ENCODE data around the gene SCN10A. TPM values are rescaled to one million over a fixed set of nuclear protein-coding genes. Genes with fewer than 3 reads are reported as not detected.

The SCN10A gene
- polyA plus RNA-seq, 1 of the 3 experiments (the other 2 are of a cell fraction): not detected

GRCh38 chr3:38811822-38812221, 4.2 kb downstream of the SCN10A start:
- H3K36me3 ChIP-seq (replicated peaks in 1 of 2; ENCODE audit: control insufficient read depth in 1 of 2, insufficient read depth in 2 of 2, low read length in 1 of 2): no peaks in the 10 kb centered on the region
- H3K27ac ChIP-seq (ENCODE audit: low read depth in 2 of 2, low read length in 1 of 2): no peak overlapping the region
- no peaks in the 10 kb centered on the region for H3K9me3 ChIP-seq
- H3K4me3 ChIP-seq (ENCODE audit: low read depth in 2 of 2, low read length in 1 of 2): no peak overlapping the region
- no peak for DNase-seq
- WGBS (ENCODE audit: low lambda C conversion rate): 70% methylated on average over 5 of the region's 5 CpGs
- CTCF ChIA-PET: interaction anchor here (1.2 kb wide), 1 partner anchor 12 kb away, joined by 3 read pairs; no protein-coding TSS in a partner anchor
- no peaks in the 10 kb centered on the region for H3K79me2 ChIP-seq (ENCODE audit: insufficient read depth)
- no peak overlapping the region for H3K9ac ChIP-seq
- TF ChIP-seq RAD21 (IDR thresholded peaks at IDR 0.05; ENCODE audit: low read length) (no peak), MAX (IDR thresholded peaks at IDR 0.05; ENCODE audit: low read depth) (no peak), ELF1 (IDR thresholded peaks at IDR 0.05) (no peak), FOSL2 (IDR thresholded peaks at IDR 0.05; ENCODE audit: borderline replicate concordance, low read depth) (no peak), IRF3 (IDR thresholded peaks at IDR 0.05; ENCODE audit: low read depth, low read length) (no peak), YY1 (IDR thresholded peaks at IDR 0.05; ENCODE audit: low read depth) (no peak), USF2 (IDR thresholded peaks at IDR 0.05; ENCODE audit: borderline replicate concordance, low read depth, low read length) (no peak), MEF2A (IDR thresholded peaks at IDR 0.05; ENCODE audit: borderline replicate concordance, low read depth) (no peak), GATA2 (CRISPR knock-in tag; IDR thresholded peaks at IDR 0.05) (no peak), NRF1 (IDR thresholded peaks at IDR 0.05; ENCODE audit: low read depth, low read length) (no peak), REST (IDR thresholded peaks at IDR 0.05; ENCODE audit: low read depth, low read length) (no peak), SMC3 (IDR thresholded peaks at IDR 0.05; ENCODE audit: low read depth, low read length) (no peak), POLR2AphosphoS5 (IDR thresholded peaks at IDR 0.05; ENCODE audit: low read depth, low read length) (no peak), RCOR1 (IDR thresholded peaks at IDR 0.05; ENCODE audit: low read length) (no peak), JUND (IDR thresholded peaks at IDR 0.05) (no peak), RFX5 (IDR thresholded peaks at IDR 0.05; ENCODE audit: low read length) (no peak), EZH2phosphoT487 (IDR thresholded peaks at IDR 0.05; ENCODE audit: borderline replicate concordance, low read depth) (no peak)
- no peak overlapping the region for H3K4me2 ChIP-seq
- H2AFZ ChIP-seq (ENCODE audit: low read depth): no peak overlapping the region
- H3K9me2 ChIP-seq: no peaks in the 10 kb centered on the region
- POLR2A ChIA-PET: no interaction called here
- H3K4me1 ChIP-seq (ENCODE audit: control insufficient read depth in 1 of 2, insufficient read depth in 2 of 2, low read depth in 1 of 2, low read length in 1 of 2): no peaks in the 10 kb centered on the region
- no peaks in the 10 kb centered on the region for H3F3A ChIP-seq (replicated peaks; ENCODE audit: insufficient read depth)
- H3K27me3 ChIP-seq (ENCODE audit: insufficient read depth): no peaks in the 10 kb centered on the region
- H4K20me1 ChIP-seq (ENCODE audit: insufficient read depth): no peaks in the 10 kb centered on the region

All from SK-N-SH (cell line).